ENCODE results near the gene GPR82.
"Not testable (repeated sequence)": the region's sequence is repeated elsewhere in the genome, so short reads cannot be mapped to it uniquely, and the experiment has no call there.

Gene GPR82

GRCh38 chrX:41718481-41719235 lies 5.3 kb upstream of the GPR82 start:
- DNase-seq (ENCODE audit: extremely low read depth in 1 of 2, low read depth in 1 of 2) = no peak

- not testable (repeated sequence) for DNase-seq (ENCODE audit: extremely low read depth in 1 of 2, low read depth in 1 of 2)
Measured at GRCh38 chrX:41719610-41720009, 4.4 kb upstream of the GPR82 start.

- DNase-seq (ENCODE audit: extremely low read depth in 1 of 2, low read depth in 1 of 2) = peak; percentile 30 to 58
Measured at GRCh38 chrX:41720125-41720779, 3.7 kb upstream of the GPR82 start.

- no peak for DNase-seq (ENCODE audit: extremely low read depth in 1 of 2, low read depth in 1 of 2)
Measured at GRCh38 chrX:41721590-41721989, 2.4 kb upstream of the GPR82 start.

- DNase-seq (ENCODE audit: extremely low read depth in 1 of 2, low read depth in 1 of 2) = no peak
Measured at GRCh38 chrX:41722214-41722613, 1.8 kb upstream of the GPR82 start.

- DNase-seq (ENCODE audit: extremely low read depth in 1 of 2, low read depth in 1 of 2) = no peak
Measured at GRCh38 chrX:41722816-41723618, 964 bp upstream of the GPR82 start.

GRCh38 chrX:41728125-41728524 lies 4.1 kb downstream of the GPR82 start:
- DNase-seq (ENCODE audit: extremely low read depth in 1 of 2, low read depth in 1 of 2) = no peak

- no peak for DNase-seq (ENCODE audit: extremely low read depth in 1 of 2, low read depth in 1 of 2)
Measured at GRCh38 chrX:41730081-41730480, 6.1 kb downstream of the GPR82 start.

- DNase-seq (ENCODE audit: extremely low read depth in 1 of 2, low read depth in 1 of 2) = no peak
Measured at GRCh38 chrX:41732260-41732659, 8.3 kb downstream of the GPR82 start.

GRCh38 chrX:41733939-41734338 lies 10.0 kb downstream of the GPR82 start:
- peak in 1 of 2 donors; percentile 2 for DNase-seq (ENCODE audit: extremely low read depth in 1 of 2, low read depth in 1 of 2)

- no peak for DNase-seq (ENCODE audit: extremely low read depth in 1 of 2, low read depth in 1 of 2)
Measured at GRCh38 chrX:41734530-41734929, 10.5 kb downstream of the GPR82 start.

GRCh38 chrX:41737065-41737464 lies 13.1 kb downstream of the GPR82 start:
- DNase-seq (ENCODE audit: extremely low read depth in 1 of 2, low read depth in 1 of 2) = peak; percentile 10

- DNase-seq (ENCODE audit: extremely low read depth in 1 of 2, low read depth in 1 of 2) = no peak
Measured at GRCh38 chrX:41739871-41740270, 15.9 kb downstream of the GPR82 start.

GRCh38 chrX:41750716-41751115 lies 26.7 kb downstream of the GPR82 start:
- no peak for DNase-seq (ENCODE audit: extremely low read depth in 1 of 2, low read depth in 1 of 2)

- DNase-seq (ENCODE audit: extremely low read depth in 1 of 2, low read depth in 1 of 2) = no peak
Measured at GRCh38 chrX:41758401-41758800, 34.4 kb downstream of the GPR82 start.

GRCh38 chrX:41759817-41760216 lies 35.8 kb downstream of the GPR82 start:
- DNase-seq (ENCODE audit: extremely low read depth in 1 of 2, low read depth in 1 of 2) = peak in 1 of 2 donors; percentile 0

- DNase-seq (ENCODE audit: extremely low read depth in 1 of 2, low read depth in 1 of 2) = no peak
Measured at GRCh38 chrX:41761169-41761568, 37.2 kb downstream of the GPR82 start.

GRCh38 chrX:41761702-41762101 lies 37.7 kb downstream of the GPR82 start:
- no peak for DNase-seq (ENCODE audit: extremely low read depth in 1 of 2, low read depth in 1 of 2)

- no peak for DNase-seq (ENCODE audit: extremely low read depth in 1 of 2, low read depth in 1 of 2)
Measured at GRCh38 chrX:41779030-41779564, 55.1 kb downstream of the GPR82 start.

Measured in stimulated activated CD8-positive, alpha-beta memory T cell treated with anti-CD3 and anti-CD28 coated beads, Interleukin-7, amount 100 ng/mL, for 48 hours (primary cell).